RWPE2 (cell line): ENCODE results near the gene SMIM38.
"Not testable (repeated sequence)": the region's sequence is repeated elsewhere in the genome, so short reads cannot be mapped to it uniquely, and the experiment has no call there.

Source experiments
- ATAC-seq: fragments of 200-7000 bp; cut with Tn5 transposase; 3 replicates; pipeline ENCODE4 v1.9.1; 2021; ENCODE audit warnings: low read depth
- DNase-seq: peaks from one replicate; pipeline ENCODE4 v3.0.0-alpha.2; 2020; ENCODE audit warnings: low spot score
- H3K27ac ChIP-seq: fragments of 450-650 bp; 2 replicates; pipeline ENCODE4 v1.5.1; 2017; ENCODE audit warnings: mild to moderate bottlenecking; ENCODE audit not compliant: poor library complexity, severe bottlenecking
- H3K27me3 ChIP-seq: fragments of 250-450 bp; sonication (Bioruptor Pico); 2 replicates; pipeline ENCODE4 v1.5.1; 2021; ENCODE audit warnings: mild to moderate bottlenecking, moderate library complexity; ENCODE audit not compliant: insufficient read depth, poor library complexity, severe bottlenecking
- H3K36me3 ChIP-seq: fragments of 250-450 bp; sonication (Bioruptor Pico); 2 replicates; pipeline ENCODE4 v1.5.1; 2020; ENCODE audit warnings: low read depth, mild to moderate bottlenecking, moderate library complexity
- H3K4me1 ChIP-seq: fragments of 250-450 bp; sonication (Bioruptor Pico); 2 replicates; pipeline ENCODE4 v1.5.1; 2021; ENCODE audit warnings: mild to moderate bottlenecking, moderate library complexity; ENCODE audit not compliant: insufficient read depth, poor library complexity, severe bottlenecking
- H3K4me3 ChIP-seq: fragments of 250-450 bp; sonication (Bioruptor Pico); 2 replicates; pipeline ENCODE4 v1.5.1; 2021; ENCODE audit warnings: mild to moderate bottlenecking, moderate library complexity; ENCODE audit not compliant: severe bottlenecking
- H3K9me3 ChIP-seq: fragments of 250-450 bp; sonication (Bioruptor Pico); 2 replicates; pipeline ENCODE4 v1.5.1; 2021; ENCODE audit warnings: mild to moderate bottlenecking, moderate library complexity; ENCODE audit not compliant: severe bottlenecking
- TF ChIP-seq, protein P1 (sequence below): fragments of 450-650 bp; IDR thresholded peaks from one replicate; pipeline ENCODE4 v1.5.1; 2017; ENCODE audit warnings: mild to moderate bottlenecking, moderate library complexity; ENCODE audit not compliant: poor library complexity, severe bottlenecking

Gene SMIM38

DNA sequence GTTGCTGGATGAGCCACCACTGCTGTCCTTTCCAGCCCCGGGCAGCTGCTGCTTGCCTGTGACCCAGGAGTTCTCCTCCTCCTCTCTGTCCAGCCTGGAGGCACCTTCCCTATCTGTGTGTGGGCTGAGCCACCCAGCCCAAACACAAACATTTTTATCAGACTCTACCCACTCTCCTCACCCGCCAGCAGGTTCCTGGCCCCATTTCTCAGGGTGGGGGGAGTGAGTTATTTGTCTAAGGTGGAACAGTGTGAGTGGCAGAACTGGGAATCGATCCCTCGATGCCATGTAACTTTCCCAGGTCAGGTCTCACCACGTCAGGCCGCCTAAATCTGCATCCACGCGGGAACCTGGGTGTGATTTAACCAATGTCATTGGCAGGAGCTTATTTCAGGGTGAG, 20.8 kb upstream of the SMIM38 start:
- H3K9me3 ChIP-seq, result no peaks in the 10 kb centered on the region
- TF ChIP-seq, protein P1, sequence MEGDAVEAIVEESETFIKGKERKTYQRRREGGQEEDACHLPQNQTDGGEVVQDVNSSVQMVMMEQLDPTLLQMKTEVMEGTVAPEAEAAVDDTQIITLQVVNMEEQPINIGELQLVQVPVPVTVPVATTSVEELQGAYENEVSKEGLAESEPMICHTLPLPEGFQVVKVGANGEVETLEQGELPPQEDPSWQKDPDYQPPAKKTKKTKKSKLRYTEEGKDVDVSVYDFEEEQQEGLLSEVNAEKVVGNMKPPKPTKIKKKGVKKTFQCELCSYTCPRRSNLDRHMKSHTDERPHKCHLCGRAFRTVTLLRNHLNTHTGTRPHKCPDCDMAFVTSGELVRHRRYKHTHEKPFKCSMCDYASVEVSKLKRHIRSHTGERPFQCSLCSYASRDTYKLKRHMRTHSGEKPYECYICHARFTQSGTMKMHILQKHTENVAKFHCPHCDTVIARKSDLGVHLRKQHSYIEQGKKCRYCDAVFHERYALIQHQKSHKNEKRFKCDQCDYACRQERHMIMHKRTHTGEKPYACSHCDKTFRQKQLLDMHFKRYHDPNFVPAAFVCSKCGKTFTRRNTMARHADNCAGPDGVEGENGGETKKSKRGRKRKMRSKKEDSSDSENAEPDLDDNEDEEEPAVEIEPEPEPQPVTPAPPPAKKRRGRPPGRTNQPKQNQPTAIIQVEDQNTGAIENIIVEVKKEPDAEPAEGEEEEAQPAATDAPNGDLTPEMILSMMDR, result no peak
- peaks cover 6% of the 10 kb centered on the region for H3K4me1 ChIP-seq
- H3K27me3 ChIP-seq, result no peaks in the 10 kb centered on the region
- no peak overlapping the region for H3K27ac ChIP-seq
- H3K36me3 ChIP-seq, result no peaks in the 10 kb centered on the region
- ATAC-seq (no peak), DNase-seq (no peak)
- H3K4me3 ChIP-seq, result no peak overlapping the region

DNA sequence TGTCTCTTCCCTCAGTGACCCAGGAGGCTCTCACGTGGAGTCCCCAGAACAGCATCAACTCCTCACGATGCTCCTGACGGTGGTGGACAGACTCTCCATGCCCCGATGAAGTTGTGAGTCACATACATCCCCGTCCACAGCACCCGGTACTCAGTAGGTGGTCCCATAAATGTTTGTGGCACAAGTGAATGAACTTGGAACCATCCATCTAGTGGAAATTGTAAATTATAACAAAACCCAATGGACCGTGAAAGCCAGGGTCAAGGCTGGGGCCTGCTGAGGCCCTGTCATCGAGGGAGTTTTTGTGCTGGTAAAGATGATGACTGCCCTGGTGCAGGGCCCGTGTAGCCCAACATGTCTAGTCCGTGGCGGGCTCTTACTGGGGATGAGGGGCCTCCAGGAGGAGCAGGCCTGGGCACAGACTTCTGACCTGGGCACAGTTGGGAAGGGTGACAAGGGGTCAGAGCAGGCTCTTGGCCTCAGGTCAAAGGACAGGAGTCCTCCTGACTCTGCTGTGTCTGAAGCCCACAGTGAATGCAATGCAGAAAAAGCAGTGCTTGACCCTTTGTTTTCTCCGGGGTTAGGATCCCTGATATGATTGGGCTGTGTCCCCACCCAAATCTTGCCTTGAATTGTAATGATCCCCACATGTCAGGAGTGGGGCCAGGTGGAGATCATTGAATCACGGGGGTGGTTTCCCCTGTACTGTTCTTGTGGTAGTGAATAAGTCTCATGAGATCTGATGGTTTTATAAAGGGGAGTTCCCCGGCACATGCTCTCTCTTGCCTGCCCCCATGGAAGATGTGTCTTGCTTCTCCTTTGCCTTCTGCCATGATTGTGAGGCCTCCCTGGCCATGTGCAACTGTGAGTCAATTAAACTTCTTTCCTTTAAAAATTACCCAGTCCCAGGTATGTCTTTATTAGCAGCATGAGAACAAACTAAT, 20.0 kb upstream of the SMIM38 start:
- Histone ChIP-seq H3K36me3 (no peaks in the 10 kb centered on the region), H3K27me3 (no peaks in the 10 kb centered on the region), H3K4me1 (peaks cover 13% of the 10 kb centered on the region), H3K4me3 (no peak overlapping the region), H3K27ac (no peak overlapping the region), H3K9me3 (no peaks in the 10 kb centered on the region)
- ATAC-seq, result no peak
- TF ChIP-seq, protein P1, result no peak
- DNase-seq, result no peak

DNA sequence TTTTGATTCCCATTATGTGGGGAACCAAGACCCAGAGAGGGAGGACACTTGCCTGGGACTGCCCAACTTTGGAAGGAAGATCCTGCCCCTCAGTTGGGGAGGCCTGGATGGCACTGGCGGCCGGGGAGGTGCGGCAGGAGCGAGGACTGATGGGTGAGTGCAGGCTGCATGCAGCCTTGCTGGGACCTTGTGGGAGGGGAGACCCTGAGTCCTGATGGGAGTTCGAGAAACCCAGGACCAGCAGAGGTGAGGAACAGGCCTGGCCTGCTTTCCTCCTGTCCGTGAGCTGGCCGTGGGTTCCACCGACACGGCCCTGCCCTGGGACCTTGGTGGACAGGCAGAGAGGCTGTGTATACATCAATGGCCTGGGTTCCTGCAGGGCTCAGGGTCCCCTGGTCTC, 19.3 kb upstream of the SMIM38 start:
- peak; percentile 25 for DNase-seq
- Histone ChIP-seq H3K4me1 (peaks cover 16% of the 10 kb centered on the region), H3K27me3 (no peaks in the 10 kb centered on the region), H3K4me3 (no peak overlapping the region), H3K9me3 (no peaks in the 10 kb centered on the region), H3K27ac (no peak overlapping the region), H3K36me3 (no peaks in the 10 kb centered on the region)
- ATAC-seq, result no peak
- TF ChIP-seq, protein P1, result no peak

DNA sequence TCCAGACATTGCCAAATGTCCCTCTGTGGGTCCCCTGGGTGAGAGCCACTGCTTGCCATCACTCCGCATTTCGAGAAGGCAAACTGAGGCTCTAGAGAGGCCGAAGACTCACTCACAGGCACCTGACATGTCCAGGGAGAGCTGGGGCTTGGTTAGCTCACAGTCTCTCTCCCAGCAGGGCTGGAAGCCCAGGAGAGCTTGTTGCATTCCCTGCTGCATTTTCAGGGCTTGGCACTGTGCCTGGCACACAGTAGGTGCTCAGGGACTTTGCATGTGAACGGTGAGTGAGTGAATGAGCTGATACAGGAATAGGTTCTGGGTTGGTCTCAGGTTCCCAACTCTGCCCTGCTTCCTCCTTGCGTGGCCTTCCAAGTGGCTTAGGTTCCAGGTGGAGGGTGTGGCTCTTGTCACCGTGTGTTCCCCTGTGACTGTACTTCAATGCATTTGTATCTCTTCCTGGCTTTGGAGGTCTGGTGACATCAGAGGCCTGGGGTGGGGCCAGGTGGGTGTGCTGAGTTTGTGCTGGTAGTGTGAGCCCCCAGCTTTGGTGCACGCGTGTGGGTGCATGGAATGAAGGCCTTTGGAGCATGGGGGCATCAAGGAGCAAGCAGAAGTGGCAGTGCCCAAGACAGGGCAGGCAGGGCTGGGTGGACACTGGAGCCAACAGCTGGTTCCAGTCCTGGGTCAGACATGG, 18.4 kb upstream of the SMIM38 start:
- ATAC-seq (no peak), DNase-seq (no peak)
- Histone ChIP-seq H3K4me3 (no peak overlapping the region), H3K4me1 (peaks cover 16% of the 10 kb centered on the region), H3K27ac (no peak overlapping the region), H3K27me3 (no peaks in the 10 kb centered on the region), H3K9me3 (no peaks in the 10 kb centered on the region), H3K36me3 (no peaks in the 10 kb centered on the region)
- TF ChIP-seq, protein P1, result no peak

DNA sequence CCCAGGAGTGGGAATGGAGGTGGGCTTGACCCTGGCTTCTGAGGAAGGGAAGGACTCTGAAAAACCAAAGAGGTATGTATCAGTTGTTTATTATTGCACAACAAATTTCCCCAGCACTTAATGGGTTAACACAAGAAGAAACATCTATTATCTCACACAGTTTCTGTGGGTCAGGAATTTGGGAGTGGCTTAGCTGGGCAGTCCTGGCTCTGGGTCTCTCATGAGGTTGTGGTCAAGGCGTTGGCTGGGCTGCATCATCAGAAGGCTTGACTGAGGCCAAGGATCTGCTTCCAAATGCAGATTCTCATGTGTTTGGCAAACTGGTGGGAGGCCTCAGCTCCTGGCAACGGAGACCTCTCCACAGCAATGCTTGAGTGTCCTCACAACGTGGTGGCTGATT, 17.5 kb upstream of the SMIM38 start:
- no peaks in the 10 kb centered on the region for H3K9me3 ChIP-seq
- peaks cover 16% of the 10 kb centered on the region for H3K4me1 ChIP-seq
- TF ChIP-seq, protein P1, result no peak
- ATAC-seq (peak; percentile 73; the same call in 2 of the 3 replicates), DNase-seq (no peak)
- H3K27me3 ChIP-seq, result no peaks in the 10 kb centered on the region
- no peak overlapping the region for H3K4me3 ChIP-seq
- H3K27ac ChIP-seq, result no peak overlapping the region
- H3K36me3 ChIP-seq, result no peaks in the 10 kb centered on the region

DNA sequence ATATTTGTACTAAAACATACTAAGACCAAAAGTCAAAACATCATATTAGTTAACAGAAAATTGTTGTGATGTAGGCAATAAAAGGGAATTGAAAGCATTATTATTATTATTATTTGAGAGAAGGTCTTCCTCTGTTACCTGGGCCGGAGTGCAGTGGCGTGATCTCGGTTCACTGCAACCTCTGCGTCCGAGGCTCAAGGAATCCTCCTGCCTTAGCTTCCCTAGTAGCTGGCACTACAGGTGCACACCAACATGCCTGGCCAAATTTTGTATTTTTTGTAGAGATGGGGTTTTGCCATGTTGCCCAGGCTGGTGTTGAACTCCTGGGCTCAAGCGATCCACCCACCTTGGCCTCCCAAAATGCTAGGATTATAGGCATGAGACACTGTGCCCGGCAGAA, 15.6 kb upstream of the SMIM38 start:
- peaks cover 20% of the 10 kb centered on the region for H3K4me1 ChIP-seq
- not testable (repeated sequence) for H3K27ac ChIP-seq, H3K9me3 ChIP-seq, H3K36me3 ChIP-seq, DNase-seq, ATAC-seq, H3K4me3 ChIP-seq, H3K27me3 ChIP-seq
